Adrenal gland (tissue), 5 donors: ENCODE measurements around the gene THUMPD2.

ENCODE experiments used
- POLR2A ChIP-seq, 2 donors: fragments of 450-650 bp; IDR thresholded peaks; one replicate each; pipeline ENCODE4 v1.6.1; 2017; ENCODE audit warnings: antibody characterized with exemption in 2 of 2, mild to moderate bottlenecking in 2 of 2, moderate library complexity in 1 of 2
- TF ChIP-seq, protein P1 (sequence below), 6 experiments: fragments of 450-650 bp in 4 of 6; fragments of 200-600 bp in 2 of 6; sonication (generic) in 1 of 6; IDR thresholded peaks; 1 replicate in 5 of 6; 2 replicates in 1 of 6; pipeline versions ENCODE4 v1.5.1 to v1.8.0; 2016 to 2021; ENCODE audit warnings: antibody characterized with exemption in 6 of 6, mild to moderate bottlenecking in 2 of 6, moderate library complexity in 1 of 6
- donor health status: DM: no; HTN: no; CAD: no.

DNA sequence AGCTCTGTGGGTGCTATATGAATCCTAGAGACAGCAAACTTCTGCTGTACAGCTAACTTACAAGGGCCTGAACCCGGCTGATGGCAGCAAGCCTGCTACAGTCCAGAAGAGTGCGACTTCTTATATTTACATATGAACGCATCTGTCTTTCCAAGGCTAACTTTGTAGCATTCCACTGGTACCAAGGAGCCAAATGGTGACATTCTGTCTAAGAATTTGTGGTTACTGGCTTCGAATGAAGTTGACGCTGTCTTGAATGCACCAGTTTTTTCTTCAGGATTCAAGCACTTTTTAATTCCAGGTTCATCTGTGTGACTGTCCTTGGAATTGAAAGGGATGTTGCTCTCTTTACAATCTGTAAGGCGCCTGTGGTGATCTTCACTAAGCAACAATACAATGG is 42.4 kb downstream of the THUMPD2 start:
- TF ChIP-seq, protein P1, sequence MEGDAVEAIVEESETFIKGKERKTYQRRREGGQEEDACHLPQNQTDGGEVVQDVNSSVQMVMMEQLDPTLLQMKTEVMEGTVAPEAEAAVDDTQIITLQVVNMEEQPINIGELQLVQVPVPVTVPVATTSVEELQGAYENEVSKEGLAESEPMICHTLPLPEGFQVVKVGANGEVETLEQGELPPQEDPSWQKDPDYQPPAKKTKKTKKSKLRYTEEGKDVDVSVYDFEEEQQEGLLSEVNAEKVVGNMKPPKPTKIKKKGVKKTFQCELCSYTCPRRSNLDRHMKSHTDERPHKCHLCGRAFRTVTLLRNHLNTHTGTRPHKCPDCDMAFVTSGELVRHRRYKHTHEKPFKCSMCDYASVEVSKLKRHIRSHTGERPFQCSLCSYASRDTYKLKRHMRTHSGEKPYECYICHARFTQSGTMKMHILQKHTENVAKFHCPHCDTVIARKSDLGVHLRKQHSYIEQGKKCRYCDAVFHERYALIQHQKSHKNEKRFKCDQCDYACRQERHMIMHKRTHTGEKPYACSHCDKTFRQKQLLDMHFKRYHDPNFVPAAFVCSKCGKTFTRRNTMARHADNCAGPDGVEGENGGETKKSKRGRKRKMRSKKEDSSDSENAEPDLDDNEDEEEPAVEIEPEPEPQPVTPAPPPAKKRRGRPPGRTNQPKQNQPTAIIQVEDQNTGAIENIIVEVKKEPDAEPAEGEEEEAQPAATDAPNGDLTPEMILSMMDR (IDR thresholded peaks at IDR 0.05) = no peak
- TF ChIP-seq POLR2A (IDR thresholded peaks at IDR 0.05) = no peak
